ENCODE data around the gene FAM8A1.

Gene FAM8A1

DNA sequence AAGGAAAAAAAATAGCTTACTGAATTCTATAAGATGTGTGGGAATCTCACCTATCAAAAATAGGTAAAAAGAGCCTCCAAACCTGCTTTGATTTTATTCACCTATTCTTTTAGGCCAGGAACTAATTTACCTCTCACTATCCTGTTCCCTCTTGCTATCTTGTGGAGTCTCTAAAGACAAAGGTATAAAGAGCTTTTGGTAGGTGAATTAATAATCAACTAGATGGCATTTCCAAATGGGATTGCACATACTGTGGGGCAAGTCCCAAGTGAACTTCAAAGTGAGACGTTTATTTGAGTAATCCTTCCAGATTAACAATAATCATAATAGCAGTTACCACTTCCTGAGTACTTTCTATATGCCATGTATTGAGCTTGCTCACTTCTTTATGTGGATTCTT is 2.8 kb downstream of the FAM8A1 start:
- DNase-seq, result no peak

- no peak for DNase-seq
Measured at GRCh38 chr6:17606606-17607005, 6.5 kb downstream of the FAM8A1 start.

DNA sequence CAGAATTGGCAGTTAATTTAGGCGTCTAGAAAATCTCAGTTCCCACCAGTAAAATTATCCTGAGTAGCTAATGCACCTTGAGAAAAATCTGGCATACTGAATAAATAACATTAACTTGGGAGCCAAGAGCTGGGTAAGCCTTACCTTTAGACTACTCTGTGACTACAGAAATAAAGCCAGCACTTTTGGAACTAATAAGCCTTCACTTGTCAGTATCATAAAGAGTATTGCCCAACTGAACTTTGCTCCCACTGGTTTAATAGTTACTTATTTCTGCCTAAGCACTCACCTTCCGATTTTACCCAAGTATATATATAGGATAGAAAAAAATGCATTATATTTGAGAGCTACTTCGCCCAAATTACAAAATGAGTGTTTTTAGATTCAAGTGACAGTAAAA is 10.7 kb downstream of the FAM8A1 start:
- no peak for DNase-seq

GRCh38 chr6:17612048-17612447 is 11.9 kb downstream of the FAM8A1 start:
- no peak for DNase-seq

DNA sequence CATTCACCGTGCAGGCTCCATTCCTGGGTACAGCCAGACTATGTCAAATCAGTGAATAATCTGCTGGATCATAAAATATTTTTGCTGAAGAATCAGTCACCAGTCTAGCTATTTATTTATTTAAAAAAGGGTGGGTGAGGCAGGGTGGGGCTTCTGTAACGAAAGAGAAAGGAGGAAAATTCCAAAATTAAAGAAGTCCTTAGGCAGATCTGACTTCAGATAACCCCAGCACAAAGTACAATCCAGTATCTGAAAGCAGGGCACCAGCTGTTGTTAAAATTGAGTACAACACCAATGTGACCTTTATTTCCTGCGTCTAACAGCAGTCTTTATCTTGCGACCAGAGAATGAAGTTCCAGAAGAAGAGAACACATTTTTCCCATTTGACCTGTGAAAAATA is 15.7 kb downstream of the FAM8A1 start:
- no peak for DNase-seq

- no peak for DNase-seq
Measured at GRCh38 chr6:17621003-17621402, 20.9 kb downstream of the FAM8A1 start.

- no peak for DNase-seq
Measured at GRCh38 chr6:17622144-17622543, 22.0 kb downstream of the FAM8A1 start.

DNA sequence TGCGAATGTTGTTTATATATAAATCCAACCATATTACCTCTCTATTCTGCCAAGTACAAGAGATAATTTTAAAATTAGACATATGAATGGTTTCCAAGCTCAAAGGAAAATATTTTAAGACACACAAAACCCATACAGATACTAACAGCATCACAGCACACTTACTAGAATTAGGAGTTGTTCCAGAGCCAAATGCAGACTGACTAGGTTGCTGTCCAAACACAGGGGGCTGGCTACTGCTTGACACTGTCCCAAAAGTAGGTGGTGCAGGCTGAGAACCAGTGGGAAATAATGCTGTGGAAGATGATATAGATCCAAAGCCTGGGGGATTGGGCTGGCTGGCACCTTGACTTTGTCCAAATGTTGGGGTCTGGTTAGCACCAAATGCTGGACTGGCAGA is 24.3 kb downstream of the FAM8A1 start:
- DNase-seq, result no peak

- no peak for DNase-seq
Measured at GRCh38 chr6:17628873-17629272, 28.8 kb downstream of the FAM8A1 start.

DNA sequence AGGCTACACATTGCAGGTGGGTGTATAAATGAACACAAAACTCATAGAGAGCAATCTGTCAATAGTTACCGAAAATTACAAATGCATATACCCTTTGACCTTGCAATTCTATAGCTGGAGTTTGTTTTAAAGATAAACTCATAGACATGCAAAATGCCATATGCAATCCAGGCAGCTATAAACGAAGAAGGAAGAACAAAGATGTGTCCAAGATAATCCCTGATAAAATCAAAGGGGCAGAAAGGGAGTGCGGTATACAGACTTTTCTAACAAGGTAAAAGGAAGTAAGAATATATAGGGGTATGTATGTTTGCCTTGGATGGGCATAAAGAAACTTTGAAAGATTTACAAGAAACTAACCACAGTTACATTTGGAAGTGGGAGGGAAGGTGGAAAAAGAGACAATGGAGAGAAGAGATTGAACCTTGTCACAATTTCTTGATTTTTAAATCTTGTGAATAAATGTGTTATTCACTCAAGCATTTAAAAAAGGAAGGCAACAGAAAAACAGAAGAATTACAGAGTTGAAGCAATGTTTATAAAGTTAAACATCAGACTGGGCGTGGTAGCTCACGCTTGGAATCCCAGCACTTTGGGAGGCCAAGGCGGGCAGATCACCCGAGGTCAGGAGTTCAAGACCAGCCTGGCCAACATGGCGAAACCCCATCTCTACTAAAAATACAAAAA is 29.9 kb downstream of the FAM8A1 start:
- no peak for DNase-seq

DNA sequence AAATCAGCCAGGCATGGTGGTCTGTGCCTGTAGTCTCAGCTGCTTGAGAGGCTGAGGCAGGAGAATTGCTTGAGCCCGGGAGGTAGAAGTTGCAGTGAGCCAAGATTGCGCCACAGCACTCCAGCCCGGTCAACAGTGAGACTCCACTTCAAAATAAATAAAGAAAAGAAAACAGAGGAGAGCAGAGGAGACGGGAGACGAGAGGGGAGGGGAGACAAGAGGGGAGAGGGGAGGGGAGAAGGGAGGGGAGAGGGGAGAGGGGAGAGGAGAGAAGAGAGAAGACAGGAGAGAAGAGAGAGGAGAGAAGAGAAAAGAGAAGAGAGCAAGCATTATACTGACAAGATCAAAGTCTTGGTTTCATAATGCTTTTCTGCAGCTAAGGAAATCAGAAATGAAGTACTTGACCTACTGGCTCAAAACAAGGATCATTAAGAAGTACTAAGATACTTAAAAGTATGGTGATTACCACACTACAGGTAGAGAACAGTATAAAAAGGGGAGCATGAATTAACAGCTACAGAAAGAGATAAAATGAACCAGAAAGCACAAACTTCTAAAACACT is 30.5 kb downstream of the FAM8A1 start:
- DNase-seq, result no peak

DNA sequence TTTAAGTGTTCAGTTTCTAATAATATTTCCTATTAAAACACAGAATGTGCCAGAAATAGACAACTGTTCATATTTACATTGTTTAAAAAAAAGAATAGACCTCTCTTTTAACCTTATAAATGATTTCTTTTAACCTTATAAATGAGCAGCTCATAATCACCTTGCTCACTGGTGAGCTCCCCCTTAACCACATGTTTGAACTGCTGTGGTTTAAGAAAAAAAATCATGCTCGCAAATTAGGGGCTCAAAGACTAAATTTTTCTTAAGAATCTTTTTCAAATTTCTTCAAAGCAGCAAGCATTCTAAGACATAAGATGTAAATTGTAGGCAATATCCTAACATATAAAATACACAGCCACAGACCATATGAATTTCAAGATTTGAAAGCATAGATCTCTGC is 32.8 kb downstream of the FAM8A1 start:
- DNase-seq, result no peak

GRCh38 chr6:17633465-17634188 is 33.5 kb downstream of the FAM8A1 start:
- DNase-seq, result no peak

DNA sequence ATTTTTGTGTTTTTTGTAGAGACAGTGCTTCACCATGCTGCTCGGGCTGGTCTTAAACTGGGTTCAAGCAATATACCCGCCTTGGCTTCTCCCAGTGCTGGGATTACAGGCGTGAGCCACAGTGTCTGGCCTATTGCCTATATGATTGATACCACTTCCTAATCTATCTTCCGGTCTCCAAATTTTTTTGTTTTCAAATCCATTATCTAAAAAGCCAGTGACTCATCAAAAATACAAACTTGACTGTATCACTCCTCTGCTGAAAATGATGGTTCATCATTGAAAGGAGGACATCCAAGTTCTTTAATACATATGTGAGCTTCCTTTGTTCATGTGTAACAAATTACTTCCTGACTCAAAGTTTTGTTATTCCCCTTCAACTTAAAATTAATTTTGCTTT is 35.5 kb downstream of the FAM8A1 start:
- DNase-seq, result no peak

DNA sequence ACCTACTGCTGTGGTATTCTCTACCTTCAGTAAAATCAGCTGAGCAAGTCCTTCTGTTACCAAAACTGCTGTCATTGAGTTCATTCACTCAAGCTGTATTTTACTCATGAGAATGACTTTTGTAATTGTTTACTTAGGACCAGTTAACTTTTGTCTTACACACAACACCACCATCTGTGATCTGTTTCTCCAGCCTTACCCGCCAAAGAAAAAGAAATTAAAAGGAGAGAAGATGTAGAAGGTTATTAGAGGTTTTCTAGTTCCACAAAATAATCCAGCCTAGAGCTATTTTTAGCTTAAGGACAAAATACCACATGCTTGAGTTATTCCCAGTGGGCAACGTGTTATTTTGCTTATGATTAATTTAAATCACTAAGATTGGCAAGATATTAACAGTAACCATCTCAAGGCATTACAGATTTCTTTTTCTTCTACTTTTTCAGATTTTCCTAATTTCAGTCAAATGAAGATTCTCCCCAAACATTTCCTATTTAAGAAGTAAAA is 38.2 kb downstream of the FAM8A1 start:
- DNase-seq, result no peak

- no peak for DNase-seq
Measured at GRCh38 chr6:17640477-17640917, 40.4 kb downstream of the FAM8A1 start.

- no peak for DNase-seq
Measured at GRCh38 chr6:17648745-17649144, 48.6 kb downstream of the FAM8A1 start.

DNA sequence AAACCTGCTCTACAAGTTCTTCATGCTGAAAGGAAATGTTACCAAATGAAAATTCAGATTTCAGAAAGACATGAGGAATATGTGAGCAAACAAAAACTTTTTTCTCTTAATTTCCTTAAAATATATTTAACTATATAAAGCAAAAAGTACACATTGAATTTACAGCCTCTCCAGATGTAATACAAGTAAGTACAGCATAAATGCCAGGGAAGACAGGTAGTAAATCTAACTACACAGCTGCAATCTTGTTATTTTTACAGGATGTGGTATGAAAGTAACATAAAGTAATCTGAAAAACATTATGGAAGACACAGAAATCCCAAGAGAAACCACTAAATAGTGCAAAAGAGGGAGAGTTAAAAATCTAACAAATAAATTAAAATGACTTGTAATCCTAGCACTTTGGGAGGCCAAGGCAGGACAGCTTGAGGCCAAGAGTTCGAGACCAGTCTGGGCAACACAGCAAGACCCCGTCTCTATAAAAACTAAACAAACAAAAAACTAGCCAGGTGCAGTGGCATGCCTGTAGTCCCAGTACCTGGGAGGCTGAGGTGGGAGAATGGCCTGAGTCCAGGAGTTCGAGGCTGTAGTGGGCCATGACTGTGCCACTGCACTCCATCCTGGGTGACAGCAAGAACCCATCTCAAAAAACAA is 50.7 kb downstream of the FAM8A1 start:
- no peak for DNase-seq

GRCh38 chr6:17653198-17653882 is 53.2 kb downstream of the FAM8A1 start:
- no peak for DNase-seq

GRCh38 chr6:17656092-17656491 is 56.0 kb downstream of the FAM8A1 start:
- no peak for DNase-seq

DNA sequence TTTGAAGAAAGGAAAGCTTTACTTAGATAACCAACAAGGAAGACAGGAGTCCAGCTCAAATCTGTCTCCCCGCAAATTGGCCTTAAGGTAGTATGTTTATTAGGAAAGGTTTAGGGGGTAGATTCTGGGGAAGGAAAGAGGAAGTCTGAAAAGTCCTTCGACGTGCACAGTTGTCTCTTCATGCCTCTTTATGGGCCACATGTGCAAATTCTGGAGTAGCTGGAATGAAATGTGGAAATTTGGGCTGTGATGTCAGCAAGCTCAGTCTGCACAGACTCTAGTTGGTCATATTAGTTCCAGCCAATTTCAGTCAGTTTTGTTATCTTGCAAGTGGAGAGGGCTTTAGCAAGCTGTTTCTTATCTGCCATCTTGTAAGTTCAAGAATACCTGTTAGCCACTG is 56.5 kb downstream of the FAM8A1 start:
- no peak for DNase-seq

Measured in effector CD4-positive, alpha-beta T cell (primary cell).